Measurements from ENCODE around the gene DEPDC5.

DNA sequence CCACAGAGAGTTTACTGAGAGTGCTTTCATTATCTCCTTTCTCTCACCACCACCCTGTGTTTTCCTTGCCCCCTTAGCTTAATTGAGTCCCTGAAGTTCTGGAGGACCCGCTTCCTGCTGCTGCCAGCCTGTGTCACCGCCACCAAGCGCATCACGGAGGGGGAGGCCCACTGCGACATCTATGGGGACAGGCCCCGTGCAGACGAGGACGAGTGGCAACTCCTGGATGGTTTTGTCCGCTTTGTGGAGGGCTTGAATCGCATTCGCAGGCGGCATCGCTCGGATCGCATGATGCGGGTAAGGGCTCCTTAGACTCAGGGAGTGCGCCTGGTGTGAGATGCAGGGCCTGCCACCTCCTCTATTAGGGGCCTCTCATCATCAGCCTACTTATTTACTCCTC is 91.1 kb downstream of the DEPDC5 start:
- TF ChIP-seq, protein P1, sequence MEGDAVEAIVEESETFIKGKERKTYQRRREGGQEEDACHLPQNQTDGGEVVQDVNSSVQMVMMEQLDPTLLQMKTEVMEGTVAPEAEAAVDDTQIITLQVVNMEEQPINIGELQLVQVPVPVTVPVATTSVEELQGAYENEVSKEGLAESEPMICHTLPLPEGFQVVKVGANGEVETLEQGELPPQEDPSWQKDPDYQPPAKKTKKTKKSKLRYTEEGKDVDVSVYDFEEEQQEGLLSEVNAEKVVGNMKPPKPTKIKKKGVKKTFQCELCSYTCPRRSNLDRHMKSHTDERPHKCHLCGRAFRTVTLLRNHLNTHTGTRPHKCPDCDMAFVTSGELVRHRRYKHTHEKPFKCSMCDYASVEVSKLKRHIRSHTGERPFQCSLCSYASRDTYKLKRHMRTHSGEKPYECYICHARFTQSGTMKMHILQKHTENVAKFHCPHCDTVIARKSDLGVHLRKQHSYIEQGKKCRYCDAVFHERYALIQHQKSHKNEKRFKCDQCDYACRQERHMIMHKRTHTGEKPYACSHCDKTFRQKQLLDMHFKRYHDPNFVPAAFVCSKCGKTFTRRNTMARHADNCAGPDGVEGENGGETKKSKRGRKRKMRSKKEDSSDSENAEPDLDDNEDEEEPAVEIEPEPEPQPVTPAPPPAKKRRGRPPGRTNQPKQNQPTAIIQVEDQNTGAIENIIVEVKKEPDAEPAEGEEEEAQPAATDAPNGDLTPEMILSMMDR (IDR thresholded peaks at IDR 0.05; ENCODE audit: insufficient read depth, low read length), result no peak
- TF ChIP-seq, protein P2, sequence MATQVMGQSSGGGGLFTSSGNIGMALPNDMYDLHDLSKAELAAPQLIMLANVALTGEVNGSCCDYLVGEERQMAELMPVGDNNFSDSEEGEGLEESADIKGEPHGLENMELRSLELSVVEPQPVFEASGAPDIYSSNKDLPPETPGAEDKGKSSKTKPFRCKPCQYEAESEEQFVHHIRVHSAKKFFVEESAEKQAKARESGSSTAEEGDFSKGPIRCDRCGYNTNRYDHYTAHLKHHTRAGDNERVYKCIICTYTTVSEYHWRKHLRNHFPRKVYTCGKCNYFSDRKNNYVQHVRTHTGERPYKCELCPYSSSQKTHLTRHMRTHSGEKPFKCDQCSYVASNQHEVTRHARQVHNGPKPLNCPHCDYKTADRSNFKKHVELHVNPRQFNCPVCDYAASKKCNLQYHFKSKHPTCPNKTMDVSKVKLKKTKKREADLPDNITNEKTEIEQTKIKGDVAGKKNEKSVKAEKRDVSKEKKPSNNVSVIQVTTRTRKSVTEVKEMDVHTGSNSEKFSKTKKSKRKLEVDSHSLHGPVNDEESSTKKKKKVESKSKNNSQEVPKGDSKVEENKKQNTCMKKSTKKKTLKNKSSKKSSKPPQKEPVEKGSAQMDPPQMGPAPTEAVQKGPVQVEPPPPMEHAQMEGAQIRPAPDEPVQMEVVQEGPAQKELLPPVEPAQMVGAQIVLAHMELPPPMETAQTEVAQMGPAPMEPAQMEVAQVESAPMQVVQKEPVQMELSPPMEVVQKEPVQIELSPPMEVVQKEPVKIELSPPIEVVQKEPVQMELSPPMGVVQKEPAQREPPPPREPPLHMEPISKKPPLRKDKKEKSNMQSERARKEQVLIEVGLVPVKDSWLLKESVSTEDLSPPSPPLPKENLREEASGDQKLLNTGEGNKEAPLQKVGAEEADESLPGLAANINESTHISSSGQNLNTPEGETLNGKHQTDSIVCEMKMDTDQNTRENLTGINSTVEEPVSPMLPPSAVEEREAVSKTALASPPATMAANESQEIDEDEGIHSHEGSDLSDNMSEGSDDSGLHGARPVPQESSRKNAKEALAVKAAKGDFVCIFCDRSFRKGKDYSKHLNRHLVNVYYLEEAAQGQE (IDR thresholded peaks at IDR 0.05; ENCODE audit: insufficient replicate concordance, low read depth), result no peak
